ENCODE results near the gene SHC1.

GRCh38 chr1:155012776-155013602, 42.4 kb upstream of the SHC1 start:
- TF ChIP-seq POLR2AphosphoS5 (IDR thresholded peaks at IDR 0.05; ENCODE audit: low read depth, low read length) = no peak
- no peak for TF ChIP-seq REST (IDR thresholded peaks at IDR 0.05; ENCODE audit: insufficient read depth in 1 of 2, low read depth in 2 of 2, low read length in 2 of 2)
- TF ChIP-seq TAF1 (IDR thresholded peaks at IDR 0.05; ENCODE audit: borderline replicate concordance, insufficient read depth, low read length) = no peak
